HepG2 (cell line): ENCODE measurements around the gene EEIG1. TPM values are rescaled to one million over a fixed set of nuclear protein-coding genes. Genes with fewer than 3 reads are reported as not detected.

Experiments
- ATF4 ChIP-seq, 2 experiments: fragments of 450-650 bp in 1 of 2; sonication (generic) in 1 of 2; formaldehyde crosslinking; IDR thresholded peaks; 2 replicates each; pipeline versions ENCODE4 v1.5.0 to v1.8.0; 2020 to 2022; ENCODE audit warnings: mild to moderate bottlenecking in 1 of 2, missing genetic modification reagents in 1 of 2
- CBX1 ChIP-seq: IDR thresholded peaks from one replicate; pipeline ENCODE4 v1.6.1; 2016; ENCODE audit warnings: antibody characterized with exemption, low read depth
- ESRRA ChIP-seq: sonication (generic); formaldehyde crosslinking; IDR thresholded peaks from 2 replicates; pipeline ENCODE4 v1.5.1; 2020; ENCODE audit warnings: mild to moderate bottlenecking, low read depth, missing genetic modification reagents
- FOSL1 ChIP-seq: sonication (generic); formaldehyde crosslinking; IDR thresholded peaks from 2 replicates; pipeline ENCODE4 v1.9.0; 2021; ENCODE audit warnings: missing genetic modification reagents, borderline replicate concordance
- HDAC6 ChIP-seq: fragments of 200-600 bp; sonication (generic); IDR thresholded peaks from 2 replicates; pipeline ENCODE4 v1.7.0; 2017; ENCODE audit warnings: mild to moderate bottlenecking, antibody characterized with exemption, low read length, low read depth
- HIVEP1 ChIP-seq: sonication (generic); formaldehyde crosslinking; IDR thresholded peaks from 2 replicates; pipeline ENCODE4 v1.4.0; 2020; ENCODE audit warnings: mild to moderate bottlenecking, missing genetic modification reagents
- KDM5B ChIP-seq: sonication (generic); formaldehyde crosslinking; IDR thresholded peaks from 2 replicates; pipeline ENCODE4 v1.4.0; 2020; ENCODE audit warnings: missing genetic modification reagents, mild to moderate bottlenecking, borderline replicate concordance
- PITX1 ChIP-seq: sonication (generic); formaldehyde crosslinking; IDR thresholded peaks from 2 replicates; pipeline ENCODE4 v1.5.1; 2020; ENCODE audit warnings: mild to moderate bottlenecking, missing genetic modification reagents
- SMARCE1 ChIP-seq: fragments of 450-650 bp; IDR thresholded peaks from 2 replicates; pipeline ENCODE4 v1.6.1; 2017; ENCODE audit warnings: borderline replicate concordance
- STAG1 ChIP-seq: sonication (generic); formaldehyde crosslinking; IDR thresholded peaks from 2 replicates; pipeline ENCODE4 v1.4.0; 2020; ENCODE audit warnings: missing genetic modification reagents
- TAF15 ChIP-seq: fragments of 200-400 bp; formaldehyde crosslinking; IDR thresholded peaks from one replicate; pipeline ENCODE4 v1.6.1; 2018; ENCODE audit warnings: mild to moderate bottlenecking, low read depth, low read length; ENCODE audit not compliant: poor library complexity, severe bottlenecking
- TBP ChIP-seq: sonication (generic); formaldehyde crosslinking; IDR thresholded peaks from 2 replicates; pipeline ENCODE4 v1.5.0; 2020; ENCODE audit warnings: missing genetic modification reagents
- TFDP1 ChIP-seq: IDR thresholded peaks from 2 replicates; pipeline ENCODE4 v1.6.1; 2016; ENCODE audit warnings: missing compliant biosample characterization, missing genetic modification reagents, borderline replicate concordance
- U2AF1 ChIP-seq: fragments of 200-400 bp; formaldehyde crosslinking; optimal IDR thresholded peaks from 2 replicates; pipeline ENCODE3; 2017; ENCODE audit warnings: mild to moderate bottlenecking, low read depth, low read length
- ZBTB1 ChIP-seq: sonication (generic); formaldehyde crosslinking; IDR thresholded peaks from 2 replicates; pipeline ENCODE4 v1.4.0; 2020; ENCODE audit warnings: missing genetic modification reagents, borderline replicate concordance
- ZBTB2 ChIP-seq: sonication (generic); formaldehyde crosslinking; IDR thresholded peaks from 2 replicates; pipeline ENCODE4 v1.8.0; 2022; ENCODE audit warnings: low read depth, missing genetic modification reagents
- ZGPAT ChIP-seq: IDR thresholded peaks from 2 replicates; pipeline ENCODE4 v1.6.1; 2016; ENCODE audit warnings: mild to moderate bottlenecking
- ZNF232 ChIP-seq: sonication (generic); formaldehyde crosslinking; IDR thresholded peaks from 2 replicates; pipeline ENCODE4 v1.4.0; 2020; ENCODE audit warnings: missing genetic modification reagents, borderline replicate concordance
- ZNF446 ChIP-seq: sonication (generic); formaldehyde crosslinking; IDR thresholded peaks from 2 replicates; pipeline ENCODE4 v1.5.0; 2020; ENCODE audit warnings: mild to moderate bottlenecking, missing genetic modification reagents
- ZNF451 ChIP-seq: sonication (generic); formaldehyde crosslinking; IDR thresholded peaks from 2 replicates; pipeline ENCODE4 v1.5.0; 2020; ENCODE audit warnings: mild to moderate bottlenecking, missing genetic modification reagents
- ZNF530 ChIP-seq: sonication (generic); formaldehyde crosslinking; IDR thresholded peaks from 2 replicates; pipeline ENCODE4 v1.5.0; 2020; ENCODE audit warnings: low read depth, mild to moderate bottlenecking, missing genetic modification reagents
- ZNF558 ChIP-seq: sonication (generic); formaldehyde crosslinking; IDR thresholded peaks from 2 replicates; pipeline ENCODE4 v1.9.0; 2022; ENCODE audit warnings: mild to moderate bottlenecking, missing genetic modification reagents, borderline replicate concordance
- ZNF747 ChIP-seq: sonication (generic); formaldehyde crosslinking; IDR thresholded peaks from 2 replicates; pipeline ENCODE4 v1.8.1; 2023; ENCODE audit warnings: missing genetic modification reagents, mild to moderate bottlenecking, borderline replicate concordance
- ZSCAN29 ChIP-seq: sonication (generic); formaldehyde crosslinking; conservative IDR thresholded peaks from 2 replicates; pipeline ENCODE4 v1.4.0; 2020; ENCODE audit warnings: mild to moderate bottlenecking, missing genetic modification reagents
- polyA plus RNA-seq, 8 experiments: library from polyadenylated mRNA; depleted of rRNA in 3 of 8; stranded (reverse) in 7 of 8; unstranded in 1 of 8; fragments of >200 nt; fragmentation: Illumina TruSeq in 4 of 8; extraction: Trizol in 4 of 8; gene quantifications; 2 replicates each; pipeline versions ENCODE4 v1.2.1 to v1.2.3, GENCODE V29; 2011 to 2016; ENCODE audit warnings: low read depth in 4 of 8, missing spikeins in 1 of 8, mixed read lengths in 1 of 8; ENCODE audit not compliant: insufficient read depth in 1 of 8
- total RNA-seq, 5 experiments: library from RNA; depleted of rRNA; stranded (reverse); fragments of >200 nt; fragmentation: Illumina TruSeq; extraction: Trizol; gene quantifications; 2 replicates each; pipeline ENCODE4 v1.2.3, GENCODE V29; 2016; ENCODE audit warnings: low read depth in 1 of 5

The EEIG1 gene
- total and polyA plus RNA-seq, 2 of the 13 experiments (the other 11 are each of a cell fraction or from before 2014, with no cell fraction given) = 16.6 to 25.2 TPM

- TF ChIP-seq ZNF446 = no peak
- no peak for TF ChIP-seq ZGPAT
- no peak for TF ChIP-seq FOSL1 (CRISPR knock-in tag)
- peak; percentile 38; the same call in 1 of the 2 replicates for TF ChIP-seq HIVEP1
- TF ChIP-seq ZBTB2 (CRISPR knock-in tag) = no peak
- TF ChIP-seq HDAC6 = no peak
- TF ChIP-seq ZNF747 (CRISPR knock-in tag) = no peak
- no peak for TF ChIP-seq PITX1 (CRISPR knock-in tag)
- TF ChIP-seq U2AF1 = no peak
- no peak for TF ChIP-seq SMARCE1
- TF ChIP-seq STAG1 (CRISPR knock-in tag) = no peak
- no peak for TF ChIP-seq TFDP1 (CRISPR knock-in tag)
- no peak for TF ChIP-seq TAF15
- TF ChIP-seq ESRRA (CRISPR knock-in tag) = no peak
- TF ChIP-seq ZNF451 (CRISPR knock-in tag) = no peak
- no peak for TF ChIP-seq TBP
- peak; percentile 22; the same call in 1 of the 2 replicates for TF ChIP-seq KDM5B (CRISPR knock-in tag)
- TF ChIP-seq ZNF232 (CRISPR knock-in tag) = no peak
- TF ChIP-seq ZBTB1 (CRISPR knock-in tag) = no peak
- TF ChIP-seq ZSCAN29 (CRISPR knock-in tag) = no peak
- 0 out of 2 replicates have a peak, but pooled peaks have one; percentile 58 for TF ChIP-seq ZNF558 (CRISPR knock-in tag)
- TF ChIP-seq CBX1 = no peak
- TF ChIP-seq ZNF530 (CRISPR knock-in tag) = no peak
- TF ChIP-seq ATF4 (CRISPR knock-in tag; IDR thresholded peaks at IDR 0.05) = 0 out of 4 replicates have a peak, but pooled peaks of 1 of the 2 experiments have one; percentile 22
Observed at GRCh38 chr9:127931092-127931881, 49.5 kb downstream of the EEIG1 start (continued).
